ENCODE data around the gene ARHGAP33.
A peak's percentile ranks its signal among the peaks of the same experiment; 100 is the strongest.

The ARHGAP33 gene

GRCh38 chr19:35775298-35776101 is at the start of gene ARHGAP33:
Gene ARHGAP33, plus strand, starts transcription at chr19:35775564. Its CDS starts 95 bp downstream, at chr19:35775659.
- peak; percentile 99 for DNase-seq

DNA sequence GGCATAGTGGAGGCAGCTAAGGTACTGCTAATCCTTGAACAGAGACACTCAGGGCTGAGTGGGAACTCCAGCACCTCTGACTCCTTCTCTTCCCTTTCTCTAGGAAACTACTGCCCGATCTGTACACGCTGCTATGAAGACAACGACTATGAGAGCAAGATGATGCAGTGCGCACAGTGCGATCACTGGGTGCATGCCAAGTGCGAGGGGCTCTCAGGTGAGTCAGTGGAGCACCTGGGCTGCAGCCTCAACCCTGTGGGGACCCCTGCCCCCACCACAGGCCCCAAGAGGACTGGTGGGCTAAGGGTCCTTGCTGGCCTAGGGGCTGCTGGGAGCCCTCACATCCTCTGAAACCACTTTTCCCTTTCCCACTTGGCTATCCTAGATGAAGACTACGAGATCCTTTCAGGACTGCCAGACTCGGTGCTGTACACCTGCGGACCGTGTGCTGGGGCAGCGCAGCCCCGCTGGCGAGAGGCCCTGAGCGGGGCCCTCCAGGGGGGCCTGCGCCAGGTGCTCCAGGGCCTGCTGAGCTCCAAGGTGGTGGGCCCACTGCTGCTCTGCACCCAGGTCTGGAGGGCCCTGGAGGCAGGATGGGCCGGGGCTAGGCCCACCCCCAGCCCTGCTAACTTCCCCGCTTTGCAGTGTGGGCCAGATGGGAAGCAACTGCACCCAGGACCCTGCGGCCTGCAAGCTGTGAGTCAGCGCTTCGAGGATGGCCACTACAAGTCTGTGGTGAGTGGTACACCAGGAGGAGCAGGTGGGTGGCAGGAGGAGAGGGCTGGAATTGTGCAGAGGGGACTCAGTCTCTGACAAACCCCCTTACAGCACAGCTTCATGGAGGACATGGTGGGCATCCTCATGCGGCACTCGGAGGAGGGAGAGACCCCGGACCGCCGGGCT is 48.1 kb upstream of the ARHGAP33 start:
- no peak for DNase-seq

DNA sequence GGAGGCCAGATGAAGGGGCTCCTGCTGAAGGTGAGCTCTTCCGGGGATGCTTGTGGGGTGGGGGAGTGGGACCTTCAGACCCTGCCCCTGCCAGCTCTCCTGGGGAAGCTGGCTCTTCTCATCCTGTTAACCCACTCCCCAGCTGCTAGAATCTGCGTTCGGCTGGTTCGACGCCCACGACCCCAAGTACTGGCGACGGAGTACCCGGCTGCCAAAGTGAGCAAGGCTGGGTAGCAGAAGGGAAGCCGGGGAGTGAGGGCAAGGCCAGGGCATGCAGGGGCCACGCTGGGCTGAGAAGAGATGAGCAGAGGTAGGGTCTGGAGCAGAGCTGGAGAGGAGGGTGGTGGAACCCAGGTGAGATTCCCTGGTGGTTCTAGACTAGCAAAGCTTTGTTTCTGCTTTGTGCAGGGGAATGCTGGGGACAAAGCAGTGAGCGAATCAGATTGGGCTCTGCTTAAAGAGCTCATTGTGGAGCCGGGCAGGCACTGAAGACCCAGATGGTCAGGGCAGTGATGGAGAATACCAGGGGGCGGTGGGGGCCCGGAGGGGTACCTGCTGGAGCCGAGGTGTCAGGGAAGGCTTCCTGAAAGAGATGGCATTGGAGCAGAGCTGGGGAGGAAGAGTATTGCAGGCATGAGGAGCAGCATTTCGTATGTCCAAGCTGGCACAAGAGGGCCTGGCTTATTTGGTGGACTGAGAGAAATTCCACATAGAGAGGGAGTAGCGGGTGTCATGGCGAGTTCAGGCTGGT is 47.2 kb upstream of the ARHGAP33 start:
- DNase-seq = no peak

- DNase-seq = no peak
Measured at GRCh38 chr19:35729021-35729420, 46.3 kb upstream of the ARHGAP33 start.

GRCh38 chr19:35729763-35730162 is 45.6 kb upstream of the ARHGAP33 start:
- DNase-seq = no peak

DNA sequence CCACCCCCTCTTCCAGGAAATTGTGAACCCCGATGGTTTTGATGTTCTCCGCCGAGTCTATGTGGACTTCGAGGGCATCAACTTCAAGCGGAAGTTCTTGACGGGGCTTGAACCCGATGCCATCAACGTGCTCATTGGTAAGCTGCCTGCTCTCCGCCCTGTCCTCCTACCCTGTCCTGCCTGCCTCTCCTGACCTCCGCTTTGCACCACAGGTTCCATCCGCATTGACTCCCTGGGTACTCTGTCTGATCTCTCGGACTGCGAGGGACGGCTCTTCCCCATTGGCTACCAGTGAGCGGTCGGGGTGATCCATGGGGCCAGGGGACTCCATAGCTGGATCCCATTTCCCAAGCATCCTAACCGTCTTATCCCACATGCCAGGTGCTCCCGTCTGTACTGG is 45.0 kb upstream of the ARHGAP33 start:
- DNase-seq = no peak

- DNase-seq = no peak
Measured at GRCh38 chr19:35731353-35731752, 44.0 kb upstream of the ARHGAP33 start.

- no peak for DNase-seq
Measured at GRCh38 chr19:35731779-35732405, 43.5 kb upstream of the ARHGAP33 start.

GRCh38 chr19:35732540-35733179 is 42.7 kb upstream of the ARHGAP33 start:
- no peak for DNase-seq

GRCh38 chr19:35733180-35734125 is 41.9 kb upstream of the ARHGAP33 start:
- DNase-seq = no peak

GRCh38 chr19:35734273-35734672 is 41.1 kb upstream of the ARHGAP33 start:
- DNase-seq = no peak

- no peak for DNase-seq
Measured at GRCh38 chr19:35734889-35735288, 40.5 kb upstream of the ARHGAP33 start.

GRCh38 chr19:35736913-35737886 is 38.2 kb upstream of the ARHGAP33 start:
- DNase-seq = no peak

- no peak for DNase-seq
Measured at GRCh38 chr19:35738021-35738886, 37.1 kb upstream of the ARHGAP33 start.

GRCh38 chr19:35738887-35739229 is 36.5 kb upstream of the ARHGAP33 start:
- no peak for DNase-seq

DNA sequence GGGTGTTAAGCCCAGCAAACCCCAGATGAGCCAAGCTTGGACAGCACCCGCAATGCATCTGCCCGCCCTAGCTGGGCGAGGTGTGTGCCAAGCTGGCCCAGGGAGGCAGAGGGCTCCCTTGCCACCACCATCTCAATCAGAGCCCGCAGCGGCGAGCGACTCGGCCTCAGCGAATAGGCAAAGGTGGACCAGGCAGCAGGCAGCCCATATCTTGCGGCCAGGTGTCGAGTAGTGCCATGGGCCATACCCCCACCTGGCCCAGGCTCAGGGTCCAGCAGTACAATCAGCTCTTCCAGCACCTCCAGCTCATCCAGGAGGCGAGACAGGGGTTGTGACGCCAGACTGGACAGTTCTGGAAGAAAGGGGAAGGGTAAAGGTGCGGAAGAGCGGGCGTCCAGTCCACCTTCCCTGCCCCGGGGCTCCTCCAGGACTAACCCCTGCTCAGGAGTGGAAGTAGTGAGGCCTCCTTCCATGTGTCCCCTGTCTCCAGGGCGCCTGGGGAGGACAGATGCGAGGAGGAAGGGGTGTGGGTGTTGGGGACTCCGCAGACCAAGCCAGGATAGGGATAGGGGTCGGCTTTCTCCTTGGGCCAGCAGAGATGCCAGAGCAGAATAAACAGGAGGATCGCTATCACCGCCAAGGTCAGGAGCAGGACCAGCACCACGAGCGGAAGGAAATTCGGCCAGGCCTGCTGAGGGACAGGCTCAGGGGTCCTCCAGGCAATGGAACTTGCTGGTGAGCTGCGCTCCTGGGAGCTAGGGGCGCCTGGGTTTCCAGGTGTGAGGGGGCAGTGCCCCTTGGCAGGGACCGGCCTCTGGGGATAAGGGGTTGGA is 35.9 kb upstream of the ARHGAP33 start:
- DNase-seq = no peak

- no peak for DNase-seq
Measured at GRCh38 chr19:35740108-35740422, 35.3 kb upstream of the ARHGAP33 start.
